Transverse colon (tissue), 4 donors: ENCODE data around the gene LRRC18. TPM values are rescaled to one million over a fixed set of nuclear protein-coding genes. Genes with fewer than 3 reads are reported as not detected.

Experiments used
- DNase-seq: peaks from one replicate; pipeline ENCODE4 v3.0.0-alpha.2; 2019
- H3K27ac ChIP-seq, 4 donors: fragments of 200-600 bp; sonication (generic); 2 replicates each; pipeline ENCODE4 v1.5.1; 2016 to 2018; ENCODE audit warnings: inconsistent platforms in 4 of 4
- H3K27me3 ChIP-seq: fragments of 200-600 bp; sonication (generic); 2 replicates; pipeline ENCODE4 v1.5.1; 2017; ENCODE audit warnings: inconsistent platforms
- H3K36me3 ChIP-seq, 4 donors: fragments of 200-600 bp; sonication (generic); 2 replicates each; pipeline ENCODE4 v1.5.1; 2017 to 2019; ENCODE audit warnings: inconsistent platforms in 4 of 4
- H3K4me1 ChIP-seq, 4 donors: fragments of 200-600 bp; sonication (generic); 2 replicates each; pipeline ENCODE4 v1.5.1; 2017 to 2020; ENCODE audit warnings: inconsistent platforms in 4 of 4
- H3K4me3 ChIP-seq, 4 donors: fragments of 200-600 bp; sonication (generic); 1 replicate in 1 of 4; 2 replicates in 3 of 4; pipeline versions ENCODE4 v1.5.1 to v1.6.1; 2017 to 2019; ENCODE audit warnings: inconsistent platforms in 4 of 4
- H3K9me3 ChIP-seq, 2 donors: fragments of 200-600 bp; sonication (generic); 2 replicates each; pipeline ENCODE4 v1.5.1; 2017 to 2019; ENCODE audit warnings: inconsistent platforms in 2 of 2
- EP300 ChIP-seq: sonication (generic); formaldehyde crosslinking; IDR thresholded peaks from one replicate; pipeline ENCODE4 v1.6.1; 2017; ENCODE audit warnings: antibody characterized with exemption, low read depth
- POLR2A ChIP-seq: fragments of 450-650 bp; IDR thresholded peaks from one replicate; pipeline ENCODE4 v1.6.1; 2016; ENCODE audit warnings: antibody characterized with exemption, mild to moderate bottlenecking, moderate library complexity
- POLR2AphosphoS5 ChIP-seq, 3 donors: sonication (generic); formaldehyde crosslinking; IDR thresholded peaks; one replicate each; pipeline ENCODE4 v1.6.1; 2016; ENCODE audit warnings: antibody characterized with exemption in 3 of 3
- WGBS, 2 donors: methylation state at CpG; one replicate each; pipeline ENCODE4 v1.1.5; 2018; ENCODE audit warnings: low coverage in 1 of 2; 5-methylcytosine and 5-hydroxymethylcytosine counted together
- in situ Hi-C, 4 donors: fragments of 200-750 bp; cut with MboI; loops; one replicate each; pipeline versions ENCODE4 v1.15.0 to v1.15.1; 2017; ENCODE audit warnings: low sequenced_read_pairs in 3 of 4, low pct_ligation_motif_present in 1 of 4, low pct_unique_long_range_greater_than_20kb in 1 of 4
- intact Hi-C: fragments of 100-400 bp; cut with DNase I; formaldehyde crosslinking; loops from one replicate; pipeline ENCODE4 v1.15.1; 2023; ENCODE audit warnings: low total_unique reads
- total RNA-seq, 4 donors: library from RNA; depleted of rRNA; stranded (reverse); fragments of >200 nt; gene quantifications; one replicate each; pipeline ENCODE4 v1.1.0, GENCODE V29; 2016
- TF ChIP-seq, protein P1 (sequence below), 5 experiments: fragments of 200-600 bp in 3 of 5; fragments of 450-650 bp in 2 of 5; sonication (generic) in 3 of 5; IDR thresholded peaks; 1 replicate in 2 of 5; 2 replicates in 3 of 5; pipeline ENCODE4 v1.5.1; 2016 to 2017; ENCODE audit warnings: antibody characterized with exemption in 5 of 5, inconsistent platforms in 3 of 5, mild to moderate bottlenecking in 2 of 5, moderate library complexity in 1 of 5

LRRC18 gene
- total RNA-seq, 4 donors from 2014 or later = not detected

DNA sequence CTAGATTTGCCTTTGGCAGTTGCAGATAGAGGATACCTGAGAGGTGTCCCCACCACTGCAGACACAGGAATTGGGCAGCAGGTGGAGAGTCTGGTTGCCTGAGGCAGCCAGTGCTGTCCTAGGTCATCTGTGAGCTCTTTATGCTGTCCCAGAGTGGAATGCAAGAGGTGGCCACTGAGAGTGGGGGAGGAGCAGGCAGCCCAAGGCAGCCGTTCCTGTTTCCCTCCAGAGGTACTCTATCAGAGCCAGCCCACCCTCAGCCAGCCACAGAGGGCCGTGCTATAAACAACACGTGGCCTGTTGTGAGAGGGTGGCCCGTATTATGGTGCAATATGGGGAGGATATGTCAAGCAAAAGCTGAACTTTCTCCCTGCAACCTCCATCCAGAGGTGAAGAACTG is 8.5 kb downstream of the LRRC18 start:
- WGBS, 2 donors = 44 to 63% methylated on average over 3 to 4 of the region's 4 CpGs
- Histone ChIP-seq H3K27ac (no peak overlapping the region), H3K27me3 (no peaks in the 10 kb centered on the region), H3K36me3 (no peaks in the 10 kb centered on the region), H3K4me3 (no peak overlapping the region), H3K4me1 (no peaks in the 10 kb centered on the region), H3K9me3 (no peaks in the 10 kb centered on the region)
- TF ChIP-seq EP300 (no peak), POLR2A (no peak), POLR2AphosphoS5 (IDR thresholded peaks at IDR 0.05) (no peak)
- TF ChIP-seq, protein P1, sequence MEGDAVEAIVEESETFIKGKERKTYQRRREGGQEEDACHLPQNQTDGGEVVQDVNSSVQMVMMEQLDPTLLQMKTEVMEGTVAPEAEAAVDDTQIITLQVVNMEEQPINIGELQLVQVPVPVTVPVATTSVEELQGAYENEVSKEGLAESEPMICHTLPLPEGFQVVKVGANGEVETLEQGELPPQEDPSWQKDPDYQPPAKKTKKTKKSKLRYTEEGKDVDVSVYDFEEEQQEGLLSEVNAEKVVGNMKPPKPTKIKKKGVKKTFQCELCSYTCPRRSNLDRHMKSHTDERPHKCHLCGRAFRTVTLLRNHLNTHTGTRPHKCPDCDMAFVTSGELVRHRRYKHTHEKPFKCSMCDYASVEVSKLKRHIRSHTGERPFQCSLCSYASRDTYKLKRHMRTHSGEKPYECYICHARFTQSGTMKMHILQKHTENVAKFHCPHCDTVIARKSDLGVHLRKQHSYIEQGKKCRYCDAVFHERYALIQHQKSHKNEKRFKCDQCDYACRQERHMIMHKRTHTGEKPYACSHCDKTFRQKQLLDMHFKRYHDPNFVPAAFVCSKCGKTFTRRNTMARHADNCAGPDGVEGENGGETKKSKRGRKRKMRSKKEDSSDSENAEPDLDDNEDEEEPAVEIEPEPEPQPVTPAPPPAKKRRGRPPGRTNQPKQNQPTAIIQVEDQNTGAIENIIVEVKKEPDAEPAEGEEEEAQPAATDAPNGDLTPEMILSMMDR (IDR thresholded peaks at IDR 0.05) = no peak
- DNase-seq = no peak
- in situ Hi-C loops (no loop called here), intact Hi-C loops (no loop called here)

DNA sequence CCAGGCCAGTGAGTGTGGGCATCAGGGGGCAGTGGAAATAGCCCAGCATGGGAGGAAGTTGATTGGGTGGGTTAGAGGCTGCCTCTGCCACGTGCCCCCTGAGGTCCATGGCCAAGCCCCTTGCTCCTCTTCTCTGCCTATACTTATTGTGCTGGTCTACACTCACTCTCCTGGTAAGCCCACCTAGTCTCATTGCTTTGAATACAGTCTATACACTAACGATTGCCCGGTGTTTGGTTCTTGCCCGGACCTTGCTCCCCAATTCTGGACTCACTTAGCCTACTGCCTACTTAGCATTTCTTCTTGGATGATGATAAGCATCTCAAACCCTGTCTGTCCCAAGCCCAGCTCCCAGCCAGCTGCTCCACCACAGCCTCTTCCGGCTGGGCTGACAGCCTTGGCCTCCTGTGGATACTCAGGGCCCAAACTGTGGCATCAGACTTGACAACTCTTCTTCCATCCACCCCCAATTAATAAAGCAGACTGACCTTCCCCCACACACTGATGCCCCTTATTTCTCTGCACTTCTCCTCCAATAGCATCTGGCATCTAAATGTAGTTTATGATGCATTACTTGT is 10.1 kb downstream of the LRRC18 start:
- intact Hi-C loops = no loop called here
- Histone ChIP-seq H3K4me3 (no peak overlapping the region), H3K4me1 (no peaks in the 10 kb centered on the region), H3K27ac (no peak overlapping the region), H3K9me3 (no peaks in the 10 kb centered on the region), H3K27me3 (no peaks in the 10 kb centered on the region), H3K36me3 (no peaks in the 10 kb centered on the region)
- no peak for DNase-seq
- 66 to 73% methylated on average over 4 to 5 of the region's 5 CpGs for WGBS, 2 donors
- TF ChIP-seq POLR2AphosphoS5 (IDR thresholded peaks at IDR 0.05) = no peak
- in situ Hi-C loops = no loop called here

DNA sequence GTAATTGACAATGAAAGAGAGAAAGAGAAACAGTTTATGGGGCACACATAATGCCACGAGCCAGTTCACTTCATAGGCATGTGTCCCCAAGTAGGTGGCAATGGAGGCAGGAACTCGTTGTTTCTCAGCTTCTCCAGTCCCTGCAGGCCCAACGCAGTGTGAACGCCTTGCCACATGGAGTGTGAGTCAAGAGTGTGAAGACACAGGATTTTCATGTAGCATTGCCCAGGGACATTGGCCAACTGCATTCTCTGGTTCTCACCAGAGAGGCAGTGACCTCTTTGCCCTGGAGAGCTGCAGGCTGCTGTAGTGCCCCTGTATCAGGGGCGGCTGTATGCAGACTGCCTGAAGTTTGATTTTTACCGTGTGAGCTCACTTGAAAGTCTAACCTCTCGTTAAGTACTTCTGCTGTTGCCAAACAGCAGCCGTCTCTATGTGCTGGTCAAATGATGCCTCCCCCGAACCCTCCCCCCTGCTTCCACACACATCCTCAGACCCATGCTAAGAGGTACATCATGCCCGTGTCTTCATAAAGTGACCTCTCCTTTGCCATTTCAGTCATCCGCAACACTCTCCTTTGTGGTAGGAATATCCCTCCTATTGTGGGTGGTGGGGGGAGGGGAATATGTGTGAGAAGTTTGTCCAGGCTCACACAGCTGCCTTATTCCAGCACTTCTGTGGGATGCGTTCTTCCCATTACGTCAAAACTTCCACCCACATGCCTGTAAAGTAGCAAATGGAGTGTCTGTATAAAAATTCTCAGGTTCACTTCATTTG is 12.7 kb downstream of the LRRC18 start:
- intact Hi-C loops (no loop called here), in situ Hi-C loops (no loop called here)
- Histone ChIP-seq H3K27ac (no peak overlapping the region), H3K4me1 (no peaks in the 10 kb centered on the region), H3K4me3 (no peak overlapping the region), H3K27me3 (no peaks in the 10 kb centered on the region), H3K36me3 (no peaks in the 10 kb centered on the region), H3K9me3 (no peaks in the 10 kb centered on the region)
- DNase-seq = no peak
- 80 to 89% methylated on average over 1 to 13 of the region's 13 CpGs for WGBS, 2 donors
- no peak for TF ChIP-seq POLR2A
- TF ChIP-seq, protein P1 (IDR thresholded peaks at IDR 0.05) = no peak
- TF ChIP-seq EP300 = no peak
- no peak for TF ChIP-seq POLR2AphosphoS5 (IDR thresholded peaks at IDR 0.05)

DNA sequence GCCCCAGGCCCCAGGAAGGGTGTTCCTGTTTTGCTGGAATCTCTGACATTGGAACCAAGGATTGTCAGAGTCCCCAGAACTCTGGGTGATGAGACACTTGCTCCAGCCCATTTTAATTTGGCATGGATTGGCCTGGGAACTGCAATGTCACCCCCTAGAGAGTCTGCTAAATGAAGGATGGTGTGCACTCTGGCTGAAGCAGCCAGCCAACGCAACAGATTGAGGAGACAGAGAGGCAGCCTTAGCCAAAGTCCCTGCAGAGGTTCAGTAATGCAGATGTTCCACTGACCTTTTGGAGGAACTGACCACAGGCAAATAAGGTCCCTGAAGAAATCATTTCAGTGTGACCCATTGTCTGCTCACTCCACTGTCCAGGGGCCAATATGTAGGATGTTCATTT is 13.4 kb downstream of the LRRC18 start:
- intact Hi-C loops (no loop called here), in situ Hi-C loops (no loop called here)
- Histone ChIP-seq H3K27ac (no peak overlapping the region), H3K27me3 (no peaks in the 10 kb centered on the region), H3K4me1 (no peaks in the 10 kb centered on the region), H3K4me3 (no peak overlapping the region), H3K9me3 (no peaks in the 10 kb centered on the region), H3K36me3 (no peaks in the 10 kb centered on the region)
- TF ChIP-seq POLR2A (no peak), POLR2AphosphoS5 (IDR thresholded peaks at IDR 0.05) (no peak), EP300 (no peak)
- TF ChIP-seq, protein P1 (IDR thresholded peaks at IDR 0.05) = no peak
- 69% methylated on average over 1 of the region's 1 CpG; no CpG with 5 or more reads in 1 of the 2 donors for WGBS, 2 donors
- DNase-seq = no peak
